Forelimb muscle (tissue), 1 donor: ENCODE results near the gene DIPK1A. TPM values are rescaled to one million over a fixed set of nuclear protein-coding genes. Genes with fewer than 3 reads are reported as not detected.
"Not testable (repeated sequence)": the region's sequence is repeated elsewhere in the genome, so short reads cannot be mapped to it uniquely, and the experiment has no call there.

Experiments used
- DNase-seq: peaks from one replicate; pipeline ENCODE4 v3.0.0-alpha.2; 2013; ENCODE audit warnings: low read depth
- polyA plus RNA-seq: library from polyadenylated mRNA; unstranded; fragments of 120-200 nt; gene quantifications from one replicate; pipeline ENCODE4 v1.2.1, GENCODE V29; 2013; ENCODE audit not compliant: insufficient read length

DIPK1A gene
- polyA plus RNA-seq, 1 donor = 10.7 TPM

GRCh38 chr1:92921031-92922023 is 39.9 kb downstream of the DIPK1A start:
- DNase-seq = no peak

GRCh38 chr1:92916899-92917298 is 44.4 kb downstream of the DIPK1A start:
- no peak for DNase-seq

- DNase-seq = no peak
Observed at GRCh38 chr1:92915547-92915946, 45.7 kb downstream of the DIPK1A start.

- DNase-seq = no peak
Observed at GRCh38 chr1:92913093-92913819, 48.0 kb downstream of the DIPK1A start.

- DNase-seq = no peak
Observed at GRCh38 chr1:92910081-92910480, 51.2 kb downstream of the DIPK1A start.

DNA sequence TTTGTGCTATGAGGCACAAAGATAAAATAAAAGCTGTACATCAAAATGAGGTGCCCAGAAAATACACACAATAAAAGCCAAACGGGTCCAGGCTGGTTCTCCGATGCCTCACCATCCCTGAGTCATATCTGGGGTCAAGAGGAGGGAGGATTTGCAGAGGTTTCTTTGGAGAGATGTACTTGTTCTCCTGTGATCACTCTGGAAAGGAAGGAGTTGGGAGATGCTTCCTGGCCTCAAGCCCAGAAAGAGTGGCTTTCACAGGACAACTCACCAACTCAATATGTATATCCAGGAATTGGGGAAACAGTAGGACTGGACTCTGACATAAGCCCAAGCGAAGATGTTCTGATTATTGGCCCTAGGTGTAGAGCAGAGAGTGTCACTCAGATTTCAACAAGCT is 51.9 kb downstream of the DIPK1A start:
- DNase-seq = no peak

- DNase-seq = no peak
Observed at GRCh38 chr1:92907949-92908684, 53.1 kb downstream of the DIPK1A start.

- no peak for DNase-seq
Observed at GRCh38 chr1:92903765-92904164, 57.5 kb downstream of the DIPK1A start.

DNA sequence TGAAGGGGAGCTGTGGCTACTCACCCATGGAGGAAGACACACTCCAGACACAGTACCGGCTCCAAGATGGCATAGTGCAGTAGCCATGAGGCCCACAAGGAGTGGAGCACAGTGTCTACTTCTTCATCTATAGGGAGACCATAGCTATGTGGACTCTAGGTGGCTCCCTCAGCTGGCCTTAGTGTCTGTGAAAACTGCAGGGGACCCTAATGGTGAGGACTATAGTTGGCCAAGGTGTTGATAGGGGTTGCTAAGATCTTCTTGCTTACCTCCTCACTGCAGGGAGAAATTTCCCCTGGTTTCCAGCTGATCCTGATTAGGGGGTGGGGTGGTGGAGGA is 58.9 kb downstream of the DIPK1A start:
- no peak for DNase-seq

- no peak for DNase-seq
Observed at GRCh38 chr1:92901699-92902405, 59.4 kb downstream of the DIPK1A start.

DNA sequence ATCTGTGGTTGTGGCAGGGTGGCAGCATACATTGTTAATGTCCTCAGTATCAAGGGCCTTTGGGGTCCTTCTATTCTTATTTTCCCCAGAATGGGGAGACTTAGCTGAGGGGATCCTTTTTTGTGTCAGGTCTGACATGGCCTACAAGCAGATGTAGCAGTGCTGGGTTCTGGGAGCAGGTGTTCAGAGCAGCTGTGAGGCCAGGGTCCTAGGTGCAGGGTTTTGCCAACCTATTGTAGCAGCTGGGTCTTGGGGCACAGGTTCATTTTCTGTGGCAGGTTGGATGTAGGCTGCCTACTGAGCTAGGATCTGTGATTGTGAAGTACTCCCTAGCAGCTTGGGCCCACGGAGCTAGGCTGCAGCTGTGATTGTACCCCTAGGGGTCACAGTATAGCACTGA is 60.1 kb downstream of the DIPK1A start:
- no peak for DNase-seq

DNA sequence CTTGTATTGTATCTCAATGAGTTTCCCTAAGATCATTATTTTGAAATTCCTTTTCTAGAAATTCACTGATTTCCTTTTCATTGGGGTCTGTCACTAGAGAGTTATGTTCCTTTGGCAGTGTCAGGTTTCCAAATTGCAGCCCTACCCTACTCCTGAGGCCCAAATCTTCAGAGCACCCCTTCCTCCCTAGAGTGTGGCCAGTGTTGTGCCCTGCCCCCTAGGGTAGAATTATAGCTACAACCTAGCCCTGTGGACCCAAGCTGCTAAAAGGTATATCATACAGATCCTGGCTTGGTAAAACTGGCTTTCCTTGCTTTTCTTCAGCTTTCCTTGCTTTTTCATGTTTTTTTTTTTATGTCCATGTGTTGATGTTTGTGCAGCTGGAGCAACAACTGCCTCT is 60.7 kb downstream of the DIPK1A start:
- no peak for DNase-seq

DNA sequence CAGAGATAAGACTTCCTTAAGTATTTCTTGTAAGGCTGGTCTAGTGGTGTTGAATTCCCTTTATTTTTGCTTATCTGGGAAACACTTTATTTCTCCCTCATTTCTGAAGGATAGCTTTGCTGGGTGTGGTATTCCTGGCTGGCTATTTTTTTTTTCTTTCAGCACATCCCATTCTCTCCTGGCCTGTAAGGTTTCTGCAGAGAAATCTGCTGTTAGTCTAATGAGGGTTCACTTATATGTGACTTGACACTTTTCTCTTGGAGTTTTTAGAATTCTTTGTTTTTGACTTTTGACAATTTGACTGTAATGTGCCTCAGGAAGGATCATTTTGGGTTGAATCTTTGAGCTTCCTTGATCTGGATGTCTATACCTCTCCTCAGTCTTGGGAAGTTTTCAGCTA is 61.5 kb downstream of the DIPK1A start:
- DNase-seq = no peak

DNA sequence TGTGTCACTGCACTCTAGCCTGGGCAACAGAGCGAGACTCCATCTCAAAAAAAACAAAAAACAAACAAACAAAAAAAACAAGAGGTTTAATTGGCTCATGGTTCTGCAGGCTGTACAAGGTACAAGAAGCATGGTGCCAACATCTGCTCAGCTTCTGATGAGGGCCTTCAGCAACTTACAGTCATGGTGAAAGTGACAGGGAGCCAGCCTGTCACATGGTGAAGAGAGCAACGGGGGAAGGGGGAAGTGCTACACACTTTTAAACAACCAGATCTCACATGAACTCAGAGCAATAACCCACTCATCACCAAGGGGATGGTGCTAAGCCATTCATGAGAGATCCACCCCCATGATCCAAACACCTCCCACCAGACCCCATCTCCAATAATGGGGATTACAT is 63.2 kb downstream of the DIPK1A start:
- DNase-seq = not testable (repeated sequence)

DNA sequence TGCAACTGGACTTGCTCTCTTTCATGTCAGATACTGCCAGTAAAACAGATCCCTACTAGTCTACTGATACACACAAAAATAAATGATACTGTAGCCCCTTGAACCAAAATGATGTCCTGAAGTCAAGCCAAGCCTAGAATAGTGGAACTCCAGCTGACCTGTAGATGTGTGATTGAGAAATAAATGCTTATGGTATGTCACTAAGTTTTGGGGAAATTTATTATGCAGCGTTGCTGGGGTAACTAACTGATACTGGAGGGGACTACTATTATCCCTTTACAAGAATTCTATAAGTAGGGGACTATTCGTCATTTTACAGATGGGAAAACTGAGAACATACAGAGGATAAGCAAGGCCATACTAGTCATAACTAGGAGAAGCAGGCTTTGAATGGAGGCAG is 73.8 kb downstream of the DIPK1A start:
- no peak for DNase-seq

- no peak for DNase-seq
Observed at GRCh38 chr1:92886886-92887419, 74.3 kb downstream of the DIPK1A start.

GRCh38 chr1:92884195-92884594 is 77.1 kb downstream of the DIPK1A start:
- DNase-seq = no peak

DNA sequence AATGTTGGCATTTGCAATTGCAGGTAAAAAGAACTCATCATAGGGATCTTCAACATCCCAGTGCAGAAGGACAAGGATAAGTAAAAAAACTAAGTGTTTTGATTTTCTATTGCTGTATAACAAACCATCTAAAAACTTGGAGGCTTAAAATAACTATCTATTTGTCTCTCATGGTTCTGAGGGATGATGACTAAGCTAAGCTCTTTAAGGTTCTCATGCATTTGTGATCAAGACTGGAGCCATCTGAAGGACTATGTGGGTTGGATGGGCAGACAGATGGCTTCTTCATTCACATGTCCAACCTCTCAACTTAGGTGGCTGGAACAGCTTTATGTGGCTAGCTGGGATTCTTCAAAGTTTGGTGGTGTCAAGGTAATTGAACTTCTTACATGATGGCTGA is 78.0 kb downstream of the DIPK1A start:
- no peak for DNase-seq

- no peak for DNase-seq
Observed at GRCh38 chr1:92882819-92883218, 78.4 kb downstream of the DIPK1A start.

DNA sequence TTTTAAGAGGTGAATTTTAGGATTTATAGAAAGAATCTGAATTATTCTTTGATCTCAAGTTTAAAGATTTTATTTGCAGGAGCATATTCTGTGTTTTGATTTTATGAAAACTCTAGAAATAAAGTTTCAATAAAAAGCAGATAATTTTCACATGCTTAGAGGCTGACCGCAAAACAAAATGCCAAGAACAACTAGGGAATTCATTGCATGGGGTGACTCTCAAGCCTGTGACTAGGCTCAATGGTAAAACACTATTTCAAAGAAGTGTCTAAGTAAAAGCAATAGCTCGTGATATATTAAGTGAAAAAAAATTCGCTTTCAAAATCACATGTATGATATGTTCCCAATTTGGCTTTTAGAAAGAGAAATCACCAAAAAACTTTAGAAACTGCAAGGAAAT is 79.9 kb downstream of the DIPK1A start:
- DNase-seq = no peak

- no peak for DNase-seq
Observed at GRCh38 chr1:92879316-92879968, 81.8 kb downstream of the DIPK1A start.
